RKO (cell line): ENCODE results near the gene SFI1.
"Not testable (repeated sequence)": the region's sequence is repeated elsewhere in the genome, so short reads cannot be mapped to it uniquely, and the experiment has no call there.

Experiments used
- DNase-seq: peaks from one replicate; pipeline ENCODE4 v3.0.0-alpha.2; 2016; ENCODE audit warnings: low spot score

SFI1 gene

GRCh38 chr22:31588970-31589675 lies 92.8 kb downstream of the SFI1 start:
- DNase-seq = no peak

GRCh38 chr22:31590161-31590560 lies 93.8 kb downstream of the SFI1 start:
- DNase-seq = not testable (repeated sequence)

- no peak for DNase-seq
Observed at GRCh38 chr22:31595271-31595670, 98.9 kb downstream of the SFI1 start.

- DNase-seq = no peak
Observed at GRCh38 chr22:31602259-31602952, 106.1 kb downstream of the SFI1 start.

GRCh38 chr22:31603081-31603525 lies 106.8 kb downstream of the SFI1 start:
- no peak for DNase-seq

GRCh38 chr22:31603574-31603973 lies 107.2 kb downstream of the SFI1 start:
- no peak for DNase-seq

GRCh38 chr22:31604137-31604705 lies 107.9 kb downstream of the SFI1 start:
- no peak for DNase-seq

GRCh38 chr22:31604746-31605705 lies 108.7 kb downstream of the SFI1 start:
- no peak for DNase-seq

- DNase-seq = no peak
Observed at GRCh38 chr22:31605851-31606585, 109.7 kb downstream of the SFI1 start.

GRCh38 chr22:31607696-31608095 lies 111.4 kb downstream of the SFI1 start:
- DNase-seq = no peak

GRCh38 chr22:31609716-31610115 lies 113.4 kb downstream of the SFI1 start:
- no peak for DNase-seq

GRCh38 chr22:31610611-31611010 lies 114.3 kb downstream of the SFI1 start:
- no peak for DNase-seq

- no peak for DNase-seq
Observed at GRCh38 chr22:31611061-31611760, 114.9 kb downstream of the SFI1 start.

GRCh38 chr22:31612891-31613285 lies 116.6 kb downstream of the SFI1 start:
- DNase-seq = no peak

GRCh38 chr22:31613286-31613903 lies 117.1 kb downstream of the SFI1 start:
- DNase-seq = no peak

- no peak for DNase-seq
Observed at GRCh38 chr22:31613904-31614296, 117.6 kb downstream of the SFI1 start.

GRCh38 chr22:31614781-31615490 lies 118.6 kb downstream of the SFI1 start:
- DNase-seq = no peak

GRCh38 chr22:31615491-31615860 lies 119.1 kb downstream of the SFI1 start:
- no peak for DNase-seq

GRCh38 chr22:31615940-31616314 lies 119.6 kb downstream of the SFI1 start:
- no peak for DNase-seq
